AG09319 (cell line): ENCODE measurements around the gene KRT37.

Experiments
- DNase-seq: peaks from one replicate; pipeline ENCODE4 v3.0.0-alpha.2; 2010; ENCODE audit warnings: low read depth; ENCODE audit errors: extremely low read depth
- TF ChIP-seq, protein P1 (sequence below): IDR thresholded peaks from 2 replicates; pipeline ENCODE4 v1.5.1; 2011; ENCODE audit warnings: low read depth, mild to moderate bottlenecking, inconsistent platforms, low read length, moderate library complexity

KRT37 gene

DNA sequence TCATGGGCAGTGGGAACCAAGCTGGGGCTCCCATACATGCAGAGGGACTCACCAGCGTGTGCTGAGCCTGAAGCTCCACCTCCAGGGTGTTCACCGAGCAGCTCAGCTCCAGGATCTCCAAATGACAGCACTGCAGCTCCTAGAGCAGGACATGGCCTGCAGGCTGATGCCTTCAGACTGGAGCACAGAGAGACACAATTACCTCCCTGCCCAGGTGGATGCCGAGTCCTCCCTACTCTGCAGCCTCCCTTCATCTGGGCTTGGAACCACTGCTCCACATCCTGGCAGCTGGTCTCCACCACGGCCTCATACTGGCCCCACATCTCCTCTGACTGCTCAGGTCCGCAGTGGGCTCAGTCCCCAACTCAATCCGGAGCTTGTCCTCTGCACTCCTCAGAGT, 24.6 kb upstream of the KRT37 start:
- DNase-seq = no peak
- TF ChIP-seq, protein P1, sequence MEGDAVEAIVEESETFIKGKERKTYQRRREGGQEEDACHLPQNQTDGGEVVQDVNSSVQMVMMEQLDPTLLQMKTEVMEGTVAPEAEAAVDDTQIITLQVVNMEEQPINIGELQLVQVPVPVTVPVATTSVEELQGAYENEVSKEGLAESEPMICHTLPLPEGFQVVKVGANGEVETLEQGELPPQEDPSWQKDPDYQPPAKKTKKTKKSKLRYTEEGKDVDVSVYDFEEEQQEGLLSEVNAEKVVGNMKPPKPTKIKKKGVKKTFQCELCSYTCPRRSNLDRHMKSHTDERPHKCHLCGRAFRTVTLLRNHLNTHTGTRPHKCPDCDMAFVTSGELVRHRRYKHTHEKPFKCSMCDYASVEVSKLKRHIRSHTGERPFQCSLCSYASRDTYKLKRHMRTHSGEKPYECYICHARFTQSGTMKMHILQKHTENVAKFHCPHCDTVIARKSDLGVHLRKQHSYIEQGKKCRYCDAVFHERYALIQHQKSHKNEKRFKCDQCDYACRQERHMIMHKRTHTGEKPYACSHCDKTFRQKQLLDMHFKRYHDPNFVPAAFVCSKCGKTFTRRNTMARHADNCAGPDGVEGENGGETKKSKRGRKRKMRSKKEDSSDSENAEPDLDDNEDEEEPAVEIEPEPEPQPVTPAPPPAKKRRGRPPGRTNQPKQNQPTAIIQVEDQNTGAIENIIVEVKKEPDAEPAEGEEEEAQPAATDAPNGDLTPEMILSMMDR = no peak

DNA sequence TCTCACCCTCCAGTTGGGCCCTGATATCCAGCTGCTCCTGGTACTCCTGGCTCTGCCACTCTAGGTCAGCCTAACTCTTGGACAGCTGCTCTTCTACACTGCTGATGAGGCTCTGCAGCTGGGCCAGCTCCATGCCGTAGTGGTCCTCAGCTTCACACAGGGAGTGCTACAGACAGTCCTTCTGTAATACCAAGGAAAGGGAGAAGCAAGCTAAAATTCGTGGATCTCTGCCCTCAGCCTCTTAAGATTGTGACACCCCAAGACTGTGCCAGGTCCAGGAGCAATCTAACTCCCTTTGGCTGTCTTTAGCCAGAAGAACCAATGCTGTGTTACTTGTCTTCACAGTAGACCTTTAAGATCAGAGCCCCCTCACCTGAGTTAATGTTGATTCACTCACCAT, 24.1 kb upstream of the KRT37 start:
- TF ChIP-seq, protein P1 = no peak
- DNase-seq = no peak

DNA sequence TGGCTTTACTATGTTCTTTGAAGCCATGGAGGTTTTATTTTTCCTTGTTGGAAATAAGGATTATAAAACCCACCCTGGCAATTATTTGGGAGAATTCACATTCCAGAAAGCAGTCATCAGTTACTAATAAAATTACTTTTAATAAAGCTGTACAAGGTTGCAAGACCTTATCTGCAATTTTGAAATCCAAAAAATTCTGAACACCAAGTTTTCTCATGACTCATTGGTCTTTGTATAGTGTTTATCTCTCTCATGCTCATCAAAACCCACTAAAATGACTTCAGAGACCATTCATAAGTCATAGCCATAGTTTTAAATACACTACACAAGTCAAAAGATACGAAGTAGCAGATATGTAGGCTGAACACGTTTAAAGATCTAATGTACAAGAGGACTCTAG, 22.4 kb upstream of the KRT37 start:
- TF ChIP-seq, protein P1 = no peak
- DNase-seq = no peak

- TF ChIP-seq, protein P1 = no peak
- no peak for DNase-seq
Measured at GRCh38 chr17:41444640-41445039, 20.3 kb upstream of the KRT37 start.

DNA sequence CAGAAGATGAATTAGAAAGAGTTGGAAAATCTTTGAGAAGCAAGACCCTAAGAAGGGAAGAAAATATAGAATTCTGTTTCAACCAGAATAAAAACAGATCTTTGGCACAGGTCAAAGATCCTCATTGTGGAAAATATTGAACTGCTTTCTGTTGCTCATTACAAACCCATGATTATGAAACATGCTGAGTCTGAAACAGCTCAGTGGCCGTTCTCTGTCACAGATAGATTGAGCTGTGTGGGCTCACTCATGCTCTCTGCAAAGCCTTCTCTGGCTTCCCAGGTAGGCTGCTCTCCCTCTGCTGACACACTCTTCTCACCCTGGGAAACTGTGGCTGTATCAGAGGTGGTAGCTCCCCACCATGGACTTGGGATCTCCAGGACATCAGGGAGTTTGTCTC, 19.8 kb upstream of the KRT37 start:
- TF ChIP-seq, protein P1 = no peak
- DNase-seq = no peak

- no peak for DNase-seq
- TF ChIP-seq, protein P1 = no peak
Measured at GRCh38 chr17:41442739-41443138, 18.4 kb upstream of the KRT37 start.

DNA sequence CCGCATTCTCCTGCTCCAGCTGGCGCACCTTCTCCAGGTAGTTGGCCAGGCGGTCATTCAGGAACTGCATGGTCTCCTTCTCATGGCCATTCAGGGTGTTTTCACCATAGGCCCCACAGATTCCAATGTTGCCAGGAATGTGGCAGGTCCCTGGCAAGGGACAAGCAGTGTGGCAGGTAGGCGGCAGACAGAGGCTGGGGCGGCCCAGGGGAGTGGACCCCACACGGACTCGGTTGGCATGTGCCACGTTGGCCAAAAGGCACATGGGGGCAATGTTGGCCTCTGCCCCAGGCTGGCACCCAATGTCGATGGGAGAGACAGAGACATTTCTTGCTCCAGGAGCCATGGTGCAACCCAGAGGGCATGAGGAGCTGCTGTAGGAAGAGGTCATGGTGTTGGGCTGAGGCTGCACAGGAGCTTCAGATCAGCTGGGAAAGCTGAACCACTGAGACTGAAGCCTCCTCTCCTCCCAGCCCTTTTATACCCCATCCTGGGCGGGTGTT, 16.2 kb upstream of the KRT37 start, which contains the start of gene KRT38:
KRT38 (minus strand) TSS at position 453 of the 503 bp plus-strand sequence; CDS start at position 391, 62 bp downstream.
- DNase-seq = no peak
- TF ChIP-seq, protein P1 = no peak
